Uterus (tissue), 2 donors: ENCODE measurements around the gene PHF2.

ENCODE experiments used
- POLR2A ChIP-seq, 2 donors: fragments of 450-650 bp; IDR thresholded peaks; one replicate each; pipeline ENCODE4 v1.6.1; 2016; ENCODE audit warnings: antibody characterized with exemption in 2 of 2, mild to moderate bottlenecking in 1 of 2, moderate library complexity in 1 of 2
- TF ChIP-seq, protein P1 (sequence below), 4 experiments: fragments of 200-600 bp in 2 of 4; fragments of 450-650 bp in 2 of 4; sonication (generic) in 2 of 4; IDR thresholded peaks; one replicate each; pipeline ENCODE4 v1.5.1; 2016 to 2019; ENCODE audit warnings: antibody characterized with exemption in 4 of 4, mild to moderate bottlenecking in 2 of 4, moderate library complexity in 1 of 4

DNA sequence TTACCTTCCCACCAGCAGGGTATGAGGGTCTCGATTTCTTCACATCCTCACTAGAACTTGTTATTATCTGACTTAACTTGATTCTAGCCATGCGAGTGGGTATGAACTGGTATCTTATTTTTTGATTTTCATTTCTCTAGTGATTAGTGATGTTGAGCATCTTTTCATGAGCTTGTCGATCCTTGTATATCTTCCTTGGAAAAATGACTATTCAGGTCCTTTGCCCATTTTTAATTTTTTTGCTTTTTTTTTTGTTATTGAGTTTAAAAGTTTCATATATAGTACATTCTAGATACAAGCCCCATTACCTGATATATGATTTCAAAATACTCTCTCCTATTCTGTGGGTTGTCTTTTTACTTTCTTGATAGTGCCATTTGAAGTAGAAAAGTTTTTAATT, 61.5 kb downstream of the PHF2 start:
- TF ChIP-seq, protein P1, sequence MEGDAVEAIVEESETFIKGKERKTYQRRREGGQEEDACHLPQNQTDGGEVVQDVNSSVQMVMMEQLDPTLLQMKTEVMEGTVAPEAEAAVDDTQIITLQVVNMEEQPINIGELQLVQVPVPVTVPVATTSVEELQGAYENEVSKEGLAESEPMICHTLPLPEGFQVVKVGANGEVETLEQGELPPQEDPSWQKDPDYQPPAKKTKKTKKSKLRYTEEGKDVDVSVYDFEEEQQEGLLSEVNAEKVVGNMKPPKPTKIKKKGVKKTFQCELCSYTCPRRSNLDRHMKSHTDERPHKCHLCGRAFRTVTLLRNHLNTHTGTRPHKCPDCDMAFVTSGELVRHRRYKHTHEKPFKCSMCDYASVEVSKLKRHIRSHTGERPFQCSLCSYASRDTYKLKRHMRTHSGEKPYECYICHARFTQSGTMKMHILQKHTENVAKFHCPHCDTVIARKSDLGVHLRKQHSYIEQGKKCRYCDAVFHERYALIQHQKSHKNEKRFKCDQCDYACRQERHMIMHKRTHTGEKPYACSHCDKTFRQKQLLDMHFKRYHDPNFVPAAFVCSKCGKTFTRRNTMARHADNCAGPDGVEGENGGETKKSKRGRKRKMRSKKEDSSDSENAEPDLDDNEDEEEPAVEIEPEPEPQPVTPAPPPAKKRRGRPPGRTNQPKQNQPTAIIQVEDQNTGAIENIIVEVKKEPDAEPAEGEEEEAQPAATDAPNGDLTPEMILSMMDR (IDR thresholded peaks at IDR 0.05): no peak
- no peak for TF ChIP-seq POLR2A (IDR thresholded peaks at IDR 0.05)
